Limb (tissue), 2 donors: ENCODE measurements around the gene LDHAL6B.

Experiments used
- DNase-seq, 2 donors: peaks; one replicate each; pipeline ENCODE4 v3.0.0-alpha.2; 2016; ENCODE audit errors: extremely low spot score in 2 of 2

Gene LDHAL6B

DNA sequence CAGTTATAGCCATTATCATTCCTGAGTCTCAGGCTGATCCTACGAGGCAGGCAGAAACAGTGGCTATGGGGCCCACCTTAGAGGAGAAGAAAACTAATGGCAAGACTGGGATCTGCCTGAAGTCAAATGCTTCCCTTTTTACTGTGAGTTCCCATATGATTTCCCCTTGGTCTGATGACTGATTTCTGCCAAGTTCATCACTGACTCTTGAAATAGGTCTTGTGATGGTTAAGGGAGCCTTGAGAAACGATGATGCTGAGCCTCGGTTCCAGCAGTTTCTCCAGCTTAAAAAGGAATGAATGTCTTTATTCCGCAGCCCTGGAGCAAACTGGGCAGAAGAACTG lies 29.4 kb upstream of the LDHAL6B start:
- no peak for DNase-seq

DNA sequence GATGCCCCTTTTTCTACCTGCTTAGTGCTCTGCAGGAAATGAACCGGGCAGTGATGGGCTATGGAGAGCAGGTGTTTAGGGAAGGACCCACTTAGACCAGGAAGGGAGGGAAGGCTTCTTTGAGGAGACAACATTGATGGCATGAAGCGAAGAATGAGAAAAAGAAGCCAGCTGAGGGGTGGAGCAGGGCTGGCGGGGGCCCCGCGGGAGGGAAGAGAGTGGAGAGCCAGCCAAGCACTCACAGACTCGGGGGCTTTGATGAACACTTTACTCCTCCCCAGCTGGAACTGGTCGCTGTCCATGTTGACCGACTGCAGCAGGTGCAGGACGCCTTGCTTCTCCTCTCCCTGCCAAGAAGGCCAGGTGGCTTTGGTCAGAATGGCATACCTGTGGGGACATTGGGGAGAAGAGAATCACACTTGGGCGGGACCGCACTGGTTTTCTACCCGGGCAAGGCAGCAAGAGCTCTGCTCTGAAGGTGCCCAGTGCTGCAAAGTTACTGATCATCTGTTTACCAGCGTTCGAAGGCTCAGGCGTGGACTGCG lies 28.4 kb upstream of the LDHAL6B start:
- DNase-seq, result no peak

DNA sequence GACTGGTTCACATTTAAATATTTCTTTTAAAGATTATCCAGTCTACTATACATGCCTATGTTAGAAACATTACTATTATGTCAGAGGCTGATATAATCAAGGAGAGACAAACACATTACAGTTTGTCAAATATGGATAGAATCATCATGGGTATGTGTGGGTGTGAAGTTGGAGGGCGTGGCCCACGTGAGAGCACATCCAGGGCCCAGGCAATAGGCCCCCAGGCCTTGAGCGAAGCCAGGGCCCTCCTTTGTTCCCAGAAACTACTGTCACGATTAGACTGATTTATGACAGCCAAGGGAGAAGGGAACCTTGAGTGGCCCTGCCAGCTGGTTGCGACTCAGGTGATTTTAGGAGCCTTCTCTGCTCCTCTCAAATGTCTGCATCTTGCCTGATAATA lies 26.9 kb upstream of the LDHAL6B start:
- DNase-seq, result no peak

DNA sequence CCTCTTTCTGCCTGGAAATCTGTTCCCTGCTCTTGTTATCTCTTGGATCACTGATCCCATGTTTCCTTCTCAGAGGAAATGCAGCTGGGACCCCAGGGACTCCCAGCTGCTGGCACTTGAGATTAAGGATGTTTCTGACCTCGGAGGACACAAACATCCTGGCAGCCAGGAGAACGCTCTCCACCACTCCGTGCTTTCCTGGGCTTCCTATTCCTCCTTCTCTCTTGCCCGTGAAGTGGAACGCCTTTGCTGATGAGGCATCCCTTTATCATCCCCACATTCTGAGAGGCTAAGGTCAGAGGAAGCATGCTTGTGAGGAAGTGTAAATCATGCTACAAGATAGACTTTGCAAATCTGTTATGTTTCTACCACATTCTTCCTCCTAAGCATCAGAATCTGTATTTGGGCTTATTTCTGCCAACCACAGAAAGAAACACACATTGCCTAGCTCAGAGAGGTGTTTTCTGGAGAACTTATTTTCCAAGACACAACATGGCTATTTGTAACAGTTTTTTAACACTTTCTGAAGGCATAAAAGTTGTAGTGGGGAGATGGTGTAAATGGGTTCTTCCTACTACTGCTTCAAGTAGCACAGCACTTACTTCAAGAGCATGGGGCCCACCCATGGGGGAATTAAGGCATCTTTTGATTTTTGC lies 25.6 kb upstream of the LDHAL6B start:
- DNase-seq, result no peak

DNA sequence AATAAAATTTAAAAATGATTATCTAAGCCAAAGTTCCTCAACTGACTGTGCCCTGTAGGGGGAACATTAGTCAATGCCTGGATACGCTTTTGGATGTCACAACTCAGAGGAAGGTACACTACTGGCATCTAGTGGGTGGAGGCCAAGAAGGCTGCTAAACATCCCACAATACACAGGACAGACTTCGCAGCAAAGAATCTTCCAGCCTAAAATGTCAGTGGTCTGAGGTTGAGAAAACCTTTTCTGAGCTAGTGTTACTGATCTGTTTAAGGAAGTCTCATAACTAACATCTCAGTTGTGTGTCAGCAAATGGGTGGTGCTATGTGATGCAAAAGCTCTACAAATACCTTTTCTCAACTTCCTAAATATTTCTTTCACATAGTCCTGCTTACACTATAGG lies 20.9 kb upstream of the LDHAL6B start:
- DNase-seq, result no peak

DNA sequence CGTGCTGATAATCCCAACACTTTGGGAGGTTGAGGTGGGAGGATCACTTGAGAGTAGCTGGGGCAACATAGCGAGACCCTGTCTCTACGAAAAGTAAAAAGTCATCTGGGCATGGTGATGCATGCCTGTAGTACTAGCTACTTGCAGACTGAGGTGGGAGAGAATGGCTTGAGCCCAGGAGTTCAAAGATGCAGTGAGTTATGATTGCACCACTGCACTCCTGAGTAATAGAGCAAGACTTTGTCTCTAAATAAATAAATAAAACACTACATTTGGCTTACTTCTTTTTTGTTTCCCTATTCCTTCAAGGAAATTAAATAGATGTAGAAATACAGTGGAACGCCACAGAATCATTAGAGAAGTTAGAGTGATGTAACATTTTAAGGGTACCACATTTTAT lies 20.1 kb upstream of the LDHAL6B start:
- DNase-seq, result no peak

DNA sequence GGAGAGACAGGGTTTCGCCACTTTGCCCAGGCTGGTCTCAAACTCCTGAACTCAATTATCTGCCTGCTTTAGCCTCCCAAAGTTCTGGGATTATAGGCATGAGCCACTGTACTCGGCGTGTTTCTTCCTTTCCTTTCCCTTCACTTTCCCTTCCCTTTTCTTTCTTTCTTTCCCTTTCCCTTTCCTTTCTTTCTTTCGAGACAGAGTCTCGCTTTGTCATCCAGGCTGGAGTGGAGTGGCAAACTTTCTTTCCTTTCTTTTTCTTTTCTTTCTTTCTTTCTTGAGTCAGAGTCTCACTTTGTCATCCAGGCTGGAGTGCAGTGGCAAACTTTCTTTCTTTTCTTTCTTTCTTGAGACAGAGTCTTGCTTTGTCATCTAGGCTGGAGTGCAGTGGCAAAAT lies 17.4 kb upstream of the LDHAL6B start:
- no peak for DNase-seq

DNA sequence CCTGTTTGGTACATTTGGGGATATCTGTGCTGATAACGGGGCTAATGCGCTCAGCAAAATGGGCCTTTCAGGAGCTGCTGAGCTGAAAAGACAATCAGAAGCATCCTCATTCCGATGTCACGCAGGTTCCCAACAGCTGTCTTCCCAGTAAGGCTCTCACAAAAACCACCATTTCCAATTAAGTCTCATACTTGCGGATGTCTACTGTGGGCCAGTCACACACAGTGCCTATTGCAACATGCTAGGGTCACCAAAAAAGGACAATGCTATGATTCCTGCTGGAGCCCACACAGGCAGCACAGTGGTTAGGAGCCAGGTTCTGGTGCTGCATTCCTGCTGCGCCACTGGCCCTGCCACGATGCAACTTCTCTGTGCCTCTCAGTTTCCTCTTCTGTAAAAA lies 16.4 kb upstream of the LDHAL6B start:
- no peak for DNase-seq

DNA sequence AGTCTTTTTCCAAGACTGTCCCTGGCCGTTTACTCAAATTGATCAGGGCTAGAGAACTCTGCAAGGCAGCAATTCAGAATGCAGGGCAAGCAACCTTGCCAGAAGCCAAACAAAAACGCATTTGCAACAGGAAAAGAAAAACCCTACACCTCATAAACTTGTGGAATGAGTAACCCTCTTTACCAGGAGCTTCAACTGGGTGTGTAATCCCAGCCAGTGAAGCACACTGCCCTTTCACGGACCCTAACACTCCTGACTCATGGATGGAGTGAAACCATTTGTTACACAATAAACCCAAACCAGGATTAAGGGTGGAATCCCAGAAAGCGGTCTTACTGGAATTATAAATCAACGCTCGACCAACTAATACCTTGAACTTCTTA lies 14.8 kb upstream of the LDHAL6B start:
- no peak for DNase-seq

DNA sequence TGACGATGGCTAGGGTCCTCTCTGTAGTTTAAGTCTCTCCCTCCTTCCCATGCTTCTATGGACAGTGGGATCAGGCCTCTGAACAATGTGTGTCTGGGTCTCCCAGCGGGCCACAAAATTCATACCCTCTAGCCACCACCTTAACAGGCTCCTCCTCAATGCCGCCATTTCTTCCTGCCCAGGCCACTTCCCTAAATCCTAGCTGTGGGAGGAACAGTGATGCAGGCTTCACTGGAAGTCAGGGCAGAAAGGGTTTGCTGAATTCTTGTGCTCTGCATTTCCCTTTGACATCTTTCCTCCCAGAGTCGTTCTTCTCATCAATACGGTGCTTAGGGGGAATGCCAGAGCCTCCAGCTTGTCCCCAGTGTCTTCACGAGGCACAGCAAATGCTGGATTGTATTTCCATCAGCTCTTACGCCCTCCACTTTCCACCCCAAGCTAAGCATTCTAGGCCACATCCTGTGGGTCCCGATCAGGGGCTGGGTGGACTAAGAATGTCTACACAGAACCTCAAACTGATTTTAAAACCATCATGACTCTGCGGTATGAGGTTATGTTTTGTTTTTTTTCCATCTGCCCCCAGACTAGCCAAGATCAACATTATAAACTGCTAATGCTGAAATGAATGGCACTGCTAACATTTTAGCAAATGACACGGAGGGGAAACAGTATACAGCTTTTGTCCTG lies 11.9 kb upstream of the LDHAL6B start:
- DNase-seq, result no peak

DNA sequence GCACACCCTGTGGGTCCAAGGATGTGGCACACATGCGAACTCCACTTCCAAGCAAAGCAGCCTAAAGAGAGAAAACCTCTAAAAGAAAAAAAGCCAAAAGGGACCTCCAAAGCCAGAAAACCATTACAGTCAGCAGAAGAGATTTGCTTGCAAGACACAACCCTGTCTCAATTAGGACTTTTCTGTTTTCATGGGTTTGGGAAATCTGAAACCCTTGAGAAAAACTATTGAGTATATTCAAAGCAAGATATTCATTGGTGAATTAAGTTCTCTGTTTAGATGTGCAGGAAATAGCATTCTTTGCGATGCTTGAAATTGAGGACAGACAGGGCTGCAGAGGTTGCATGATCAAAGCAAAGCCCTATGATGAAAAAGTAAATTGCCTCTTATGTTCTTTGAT lies 10.2 kb upstream of the LDHAL6B start:
- DNase-seq, result no peak

DNA sequence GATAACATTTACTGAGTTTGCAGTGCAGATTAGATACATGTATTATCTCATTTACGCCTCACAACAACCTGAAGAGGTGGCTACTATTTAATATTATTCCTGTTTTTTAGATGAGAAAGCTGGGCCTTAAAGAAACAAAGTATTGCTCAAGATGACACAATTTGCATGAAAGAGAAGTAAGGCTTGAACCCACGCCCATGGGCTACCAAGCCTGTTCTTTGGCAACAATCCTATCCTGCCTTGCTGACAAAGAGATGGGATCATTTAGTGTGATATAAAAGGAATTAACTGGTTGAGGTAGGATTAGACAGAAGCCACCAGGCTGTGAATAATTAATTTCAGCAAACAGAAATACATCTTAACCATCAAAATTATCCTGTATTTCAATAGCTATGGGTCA lies 9.2 kb upstream of the LDHAL6B start:
- DNase-seq, result no peak

DNA sequence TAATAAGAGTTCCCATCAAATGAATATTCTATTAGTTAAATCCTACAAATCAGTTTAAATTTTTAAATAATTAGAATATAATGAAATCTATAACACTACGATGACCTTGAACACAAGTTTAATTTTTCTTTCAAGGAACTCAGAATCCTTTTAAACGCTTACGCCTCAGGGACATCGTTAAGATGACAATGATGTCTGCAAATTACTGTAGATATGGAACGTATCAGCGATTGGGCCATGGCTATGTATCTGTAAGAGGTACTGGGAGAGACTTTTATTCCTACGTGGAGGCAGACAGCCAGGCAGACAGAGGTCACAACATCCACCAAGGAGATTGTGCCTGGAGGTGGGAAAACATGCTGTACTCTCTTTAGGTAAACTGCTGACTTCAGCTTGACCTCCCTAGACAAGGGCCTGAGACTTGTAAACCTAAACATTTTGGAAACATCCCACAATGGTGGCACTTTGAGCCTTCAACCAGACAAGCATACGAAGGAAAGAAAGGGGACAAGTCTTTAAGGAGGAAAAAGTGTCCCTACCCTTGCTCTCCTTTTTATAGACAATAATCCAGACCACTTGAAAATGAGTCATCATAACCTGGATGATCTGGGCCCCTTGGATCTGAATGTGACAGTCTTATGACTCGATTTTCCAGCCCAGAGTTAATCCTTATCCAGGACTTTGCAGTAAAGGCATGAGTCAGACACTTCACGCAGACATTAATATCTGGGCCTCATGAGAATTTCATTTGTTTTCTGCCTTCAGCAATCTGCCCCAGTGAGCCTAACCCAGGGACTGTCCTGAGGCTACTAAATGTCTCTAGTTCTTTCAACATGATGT lies 6.8 kb upstream of the LDHAL6B start:
- no peak for DNase-seq

DNA sequence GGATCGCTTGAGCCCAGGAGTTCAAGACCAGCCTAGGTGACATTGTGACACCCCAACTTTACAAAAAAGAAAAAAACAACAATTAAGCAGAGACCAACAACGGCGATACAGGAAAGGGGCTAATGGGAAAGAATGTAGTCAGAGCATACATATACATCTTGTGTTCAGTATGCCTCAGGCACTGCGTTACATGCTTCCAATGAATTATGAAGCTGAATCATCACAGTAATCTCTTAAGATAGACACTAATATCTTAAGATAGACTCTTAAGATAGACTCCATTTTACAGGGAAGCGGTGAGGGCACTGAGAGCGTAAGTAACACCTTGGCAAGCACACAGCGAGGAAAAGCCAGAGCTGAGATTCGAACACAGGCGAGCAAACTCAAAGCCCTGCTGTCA lies 6.1 kb upstream of the LDHAL6B start:
- no peak for DNase-seq

DNA sequence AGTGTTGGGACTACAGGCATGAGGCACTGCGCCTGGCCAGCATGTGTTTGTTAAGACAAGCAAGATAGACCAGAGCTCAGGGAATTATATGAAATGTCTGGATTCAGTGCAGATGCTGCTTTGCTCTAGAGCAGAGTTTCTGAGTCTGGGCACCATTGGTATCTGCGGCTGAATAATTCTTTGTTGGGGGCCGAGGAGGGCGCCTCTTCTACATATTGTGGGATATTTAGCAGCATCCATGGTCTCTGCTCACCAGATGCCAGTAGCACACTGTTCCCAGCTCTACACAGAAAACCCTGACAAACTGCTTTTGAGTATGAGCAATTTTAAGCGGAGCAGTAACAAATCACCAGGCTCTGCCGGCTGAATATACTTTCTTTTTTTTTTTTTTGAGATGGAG lies 3.6 kb upstream of the LDHAL6B start:
- no peak for DNase-seq

DNA sequence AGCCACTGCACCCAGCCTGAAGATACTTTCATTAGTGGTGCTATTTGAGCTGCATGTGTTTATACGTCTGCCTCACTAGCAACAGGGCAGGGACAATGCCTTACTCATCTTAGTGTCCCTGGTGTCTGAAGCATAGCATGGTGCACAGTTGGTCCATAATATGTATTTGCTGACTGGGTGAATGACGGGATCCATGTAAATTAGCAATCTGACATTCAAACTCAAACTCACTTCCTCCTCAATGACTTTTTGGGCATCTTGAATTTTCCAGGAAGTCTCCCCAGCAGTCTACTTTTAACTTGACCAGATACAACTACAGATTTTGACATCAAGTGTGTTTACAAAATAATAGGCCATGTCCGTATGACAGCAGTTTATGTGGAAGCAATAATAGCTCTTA lies 3.0 kb upstream of the LDHAL6B start:
- no peak for DNase-seq

DNA sequence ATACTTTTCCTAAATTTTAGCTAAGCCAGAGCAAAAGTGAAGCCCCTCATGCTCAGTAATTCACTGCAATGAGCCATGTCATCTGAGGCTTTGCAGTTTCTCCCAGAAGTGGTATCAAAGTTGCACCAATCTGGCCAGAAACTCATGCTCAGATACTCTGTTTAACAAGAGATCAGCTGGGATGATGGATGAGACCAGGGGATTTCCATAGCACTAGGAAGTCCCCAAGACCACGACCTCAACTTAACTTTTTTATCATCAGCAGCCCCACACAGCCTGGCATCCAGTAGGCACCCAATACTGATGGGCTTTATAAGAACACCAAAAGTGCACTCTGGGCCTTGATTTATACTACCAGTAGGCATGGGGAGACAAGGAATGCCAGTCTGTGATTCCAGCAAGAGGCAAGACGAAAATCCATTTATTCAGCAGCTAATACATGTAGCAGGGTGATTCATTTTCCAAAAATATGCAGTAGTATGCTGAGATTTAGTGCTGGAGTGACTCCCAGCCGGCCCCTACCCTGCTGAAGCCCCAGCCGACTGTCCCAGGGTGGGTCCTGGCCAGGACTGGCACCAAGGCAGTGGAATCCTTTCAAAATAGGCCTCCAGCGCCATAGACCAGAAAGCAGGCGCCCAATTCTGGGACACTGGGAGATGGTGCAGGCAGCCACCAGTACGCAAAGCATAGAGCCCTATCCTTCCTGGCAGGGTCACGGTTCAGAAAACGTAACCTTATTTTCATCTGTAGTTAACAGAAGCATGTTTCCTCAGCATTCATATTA lies 612 bp upstream of the LDHAL6B start:
- no peak for DNase-seq

DNA sequence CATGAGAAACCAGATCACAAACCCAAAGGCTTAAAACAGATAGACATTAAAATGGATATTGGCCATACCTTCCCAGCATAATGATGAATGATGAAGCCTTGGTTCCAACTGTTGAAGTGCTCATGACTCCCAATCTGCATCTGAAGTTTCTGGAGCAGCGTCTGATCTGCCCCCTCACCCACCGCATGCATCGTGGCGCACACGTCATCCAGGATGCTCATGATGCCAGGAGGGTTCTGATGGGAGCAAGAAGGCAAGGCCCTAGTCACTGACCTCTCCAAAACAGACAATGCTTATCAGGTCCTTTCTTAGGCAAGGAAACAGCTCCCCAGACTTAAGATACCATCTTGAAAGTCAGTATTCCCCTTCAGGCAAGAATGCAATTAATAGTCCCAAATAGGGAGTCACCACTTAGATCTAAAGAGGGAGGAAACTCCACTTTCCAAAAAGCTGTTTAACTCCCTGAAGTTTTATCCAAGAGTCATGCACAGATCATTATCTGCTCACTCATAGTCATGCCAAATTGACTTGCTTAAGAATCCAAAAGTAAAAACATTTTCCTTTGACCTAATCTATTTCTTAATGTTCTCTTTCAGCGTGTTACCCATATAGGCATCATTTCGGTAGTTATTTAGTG lies 2.1 kb downstream of the LDHAL6B start:
- no peak for DNase-seq

DNA sequence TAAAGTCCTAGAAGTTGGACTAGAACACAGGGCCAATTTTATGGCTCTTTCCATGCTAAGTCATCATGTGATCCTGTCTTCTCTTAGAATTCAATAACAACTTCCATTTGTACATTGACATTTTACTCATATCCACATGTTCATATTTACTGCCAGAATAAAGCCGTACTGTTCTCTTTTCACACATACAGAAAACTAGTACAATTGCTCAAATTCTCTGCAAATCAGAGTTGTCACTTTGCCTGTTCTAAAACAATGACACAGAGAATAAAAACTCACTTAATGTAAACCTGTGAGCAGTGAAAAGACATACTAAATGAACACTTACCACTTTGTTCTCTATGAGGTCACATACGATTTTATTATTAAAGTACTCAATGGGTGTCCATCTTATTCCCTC lies 3.5 kb downstream of the LDHAL6B start:
- DNase-seq, result no peak

DNA sequence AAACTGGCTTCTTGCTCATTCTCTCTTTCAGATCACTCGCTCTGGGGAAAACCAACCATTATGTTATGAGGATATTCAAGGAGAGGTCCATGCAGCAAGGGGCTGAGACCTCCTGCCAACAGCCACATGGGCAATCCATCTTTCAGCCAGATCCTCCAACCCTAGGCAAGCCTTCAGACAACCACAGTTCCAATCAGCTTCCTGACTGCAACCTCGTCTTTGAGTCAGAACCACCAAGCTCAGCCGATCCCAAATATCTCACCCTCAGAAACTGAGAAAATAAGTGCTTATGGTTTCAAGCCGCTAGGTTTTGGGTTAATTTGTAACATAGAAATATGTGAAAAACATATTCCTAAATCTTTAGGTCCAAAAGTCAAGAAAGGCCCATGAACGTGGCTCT lies 10.3 kb downstream of the LDHAL6B start:
- DNase-seq, result no peak

DNA sequence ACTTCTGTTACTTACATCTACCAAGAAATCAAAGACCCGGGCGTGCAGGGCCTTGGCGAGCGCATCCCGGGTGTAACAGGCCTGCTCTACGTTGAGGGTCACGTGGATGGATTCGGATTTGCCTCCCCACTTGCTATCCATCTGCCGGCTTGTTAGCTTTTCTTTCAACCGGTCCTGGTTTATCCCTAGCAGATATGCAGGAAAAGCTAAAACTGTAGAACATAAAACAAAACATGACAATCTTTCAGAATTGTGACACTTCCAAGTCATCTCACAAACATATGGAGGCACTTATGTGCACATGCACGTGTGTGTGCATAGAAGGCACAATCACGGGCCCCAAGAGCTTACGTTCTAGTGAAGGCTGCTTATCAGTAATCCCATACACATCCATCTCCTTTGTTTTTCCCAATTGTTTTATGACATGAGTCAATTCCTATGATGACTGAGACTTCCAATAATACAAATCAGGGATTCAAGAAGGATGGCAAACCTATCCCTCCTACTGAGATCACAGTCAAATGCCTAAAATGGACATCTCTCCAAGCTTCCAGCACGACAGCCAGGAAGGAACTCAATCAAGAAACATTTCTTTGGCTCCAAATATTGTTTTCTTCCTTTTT lies 11.3 kb downstream of the LDHAL6B start:
- DNase-seq, result no peak
